Naive thymus-derived CD4-positive, alpha-beta T cell (primary cell): ENCODE results near the gene CCDC77. TPM values are rescaled to one million over a fixed set of nuclear protein-coding genes. Genes with fewer than 3 reads are reported as not detected.

ENCODE experiments used
- ATAC-seq: fragments of 150-1000 bp; cut with Tn5 transposase; 2 replicates; pipeline ENCODE4 v1.10.0; 2021; ENCODE audit warnings: mild to moderate bottlenecking, moderate library complexity
- CTCF ChIA-PET: fragments of 350-600 bp; sonication (Branson Sonifier 250); formaldehyde crosslinking; loops from one replicate; lab custom pipeline; 2021; ENCODE audit warnings: antibody characterized with exemption; lab: Charles Lee
- POLR2A ChIA-PET: fragments of 350-600 bp; sonication (Branson Sonifier 250); formaldehyde crosslinking; loops from one replicate; lab custom pipeline; 2021; ENCODE audit warnings: antibody characterized with exemption, inconsistent platforms; lab: Charles Lee
- DNase-seq, 9 donors: peaks; one replicate each; pipeline versions ENCODE4 v3.0.0 to v3.0.0-alpha.2; 2020 to 2022; ENCODE audit warnings: mixed read lengths in 1 of 9
- H3K27ac ChIP-seq: one replicate; pipeline ENCODE4 v1.7.0; 2013; ENCODE audit warnings: mild to moderate bottlenecking, low read depth, low read length, moderate library complexity
- H3K27me3 ChIP-seq, 2 donors: one replicate each; pipeline ENCODE4 v1.7.0; 2013; ENCODE audit warnings: low read length in 2 of 2, mild to moderate bottlenecking in 2 of 2, moderate library complexity in 2 of 2; ENCODE audit not compliant: control insufficient read depth in 2 of 2, insufficient read depth in 2 of 2
- H3K36me3 ChIP-seq, 3 experiments: 1 replicate in 2 of 3; 2 replicates in 1 of 3; pipeline ENCODE4 v1.7.0; 2013; ENCODE audit warnings: low read length in 3 of 3, mild to moderate bottlenecking in 3 of 3, moderate library complexity in 1 of 3; ENCODE audit not compliant: insufficient read depth in 3 of 3, control insufficient read depth in 2 of 3
- H3K4me1 ChIP-seq, 2 donors: one replicate each; pipeline ENCODE4 v1.7.0; 2013; ENCODE audit warnings: low read length in 2 of 2, mild to moderate bottlenecking in 2 of 2, moderate library complexity in 1 of 2; ENCODE audit not compliant: control insufficient read depth in 2 of 2, insufficient read depth in 2 of 2
- H3K4me3 ChIP-seq: 2 replicates; pipeline ENCODE4 v1.7.0; 2013; ENCODE audit warnings: mild to moderate bottlenecking, low read length
- H3K9me3 ChIP-seq, 3 experiments: 1 replicate in 2 of 3; 2 replicates in 1 of 3; pipeline ENCODE4 v1.7.0; 2013; ENCODE audit warnings: low read length in 3 of 3; ENCODE audit not compliant: control insufficient read depth in 2 of 3
- H3K27ac Mint-ChIP-seq, 9 donors: one replicate each; pipeline ENCODE4 v1.8.0; 2020 to 2022; ENCODE audit warnings: mixed read lengths in 9 of 9, mild to moderate bottlenecking in 8 of 9, moderate library complexity in 5 of 9, inconsistent platforms in 2 of 9
- H3K27me3 Mint-ChIP-seq, 5 donors: one replicate each; pipeline ENCODE4 v1.8.0; 2021 to 2022; ENCODE audit warnings: mixed read lengths in 5 of 5, mild to moderate bottlenecking in 1 of 5
- H3K36me3 Mint-ChIP-seq, 5 donors: one replicate each; pipeline ENCODE4 v1.8.0; 2020 to 2022; ENCODE audit warnings: mixed read lengths in 5 of 5, mild to moderate bottlenecking in 3 of 5, inconsistent platforms in 1 of 5
- H3K4me1 Mint-ChIP-seq, 7 donors: one replicate each; pipeline ENCODE4 v1.8.0; 2020 to 2022; ENCODE audit warnings: mixed read lengths in 7 of 7, mild to moderate bottlenecking in 3 of 7, inconsistent platforms in 1 of 7
- H3K4me3 Mint-ChIP-seq, 10 donors: one replicate each; pipeline ENCODE4 v1.8.0; 2020 to 2022; ENCODE audit warnings: mild to moderate bottlenecking in 10 of 10, mixed read lengths in 10 of 10, moderate library complexity in 6 of 10, inconsistent platforms in 2 of 10
- H3K9me3 Mint-ChIP-seq, 11 donors: one replicate each; pipeline ENCODE4 v1.8.0; 2020 to 2022; ENCODE audit warnings: mixed read lengths in 11 of 11, mild to moderate bottlenecking in 4 of 11, inconsistent platforms in 1 of 11, moderate library complexity in 1 of 11
- intact Hi-C, 2 donors: fragments of 100-400 bp; cut with micrococcal nuclease; formaldehyde crosslinking; loops; one replicate each; pipeline ENCODE4 v1.15.1; 2023
- polyA plus RNA-seq, 2 donors: library from polyadenylated mRNA; unstranded; fragments of 300-500 nt; fragmentation: Illumina TruSeq; gene quantifications; one replicate each; pipeline ENCODE4 v1.2.3, GENCODE V29; 2021
- total RNA-seq, 6 experiments: library from RNA in 5 of 6; stranded (reverse) in 5 of 6; gene quantifications; 1 replicate in 5 of 6; 2 replicates in 1 of 6; pipeline ENCODE4 v1.2.3 and lab custom pipeline; 2021 to 2026

The CCDC77 gene
- total and polyA plus RNA-seq, 7 experiments from 2014 or later, result 4.6 to 15.6 (median 10.5) TPM

DNA sequence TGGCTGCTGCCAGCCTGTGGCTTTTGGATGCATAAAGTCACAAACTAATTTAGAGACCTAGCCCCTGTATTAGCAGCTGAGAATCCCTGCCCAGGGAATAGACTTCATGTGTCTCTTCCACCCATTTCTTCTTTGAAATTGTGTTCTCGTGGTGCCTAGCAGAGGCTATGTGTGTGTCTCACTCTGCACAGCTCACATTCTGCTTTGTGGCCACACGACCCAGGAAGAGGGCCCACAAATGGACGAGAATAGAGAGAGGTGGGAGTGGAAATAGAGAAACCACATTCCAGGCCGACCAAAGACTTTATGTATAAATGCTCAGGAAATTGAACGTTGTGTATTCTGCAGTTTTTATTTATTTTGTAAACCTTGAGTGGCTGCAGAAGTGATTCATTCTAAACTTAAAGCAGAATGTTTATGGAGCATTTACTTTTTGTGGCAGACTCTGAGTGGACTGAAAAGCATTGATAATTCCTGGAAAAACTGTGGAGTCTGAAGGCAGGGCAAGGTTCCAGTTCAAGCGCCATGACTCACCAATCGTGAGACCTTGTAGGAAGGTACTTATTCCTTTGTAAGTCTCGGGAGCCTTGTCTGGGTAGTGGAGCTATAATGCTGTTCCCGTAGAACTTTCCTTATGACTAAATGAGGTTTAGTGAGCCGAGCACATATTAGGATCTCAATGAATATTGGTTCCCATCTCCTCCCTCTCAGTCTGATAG lies 67.4 kb downstream of the CCDC77 start:
- ChIA-PET CTCF (no interaction called here), POLR2A (no interaction called here)
- H3K36me3 ChIP-seq, result no peaks in the 10 kb centered on the region
- Mint-ChIP-seq H3K4me1 (peaks cover 0 to 2% (median 0%) of the 10 kb centered on the region in 7 donors), H3K27me3 (peaks cover 0 to 24% (median 9%) of the 10 kb centered on the region in 5 donors), H3K9me3 (no peaks in the 10 kb centered on the region), H3K27ac (peak overlapping the region in 1 of 9 donors; percentile 17), H3K36me3 (peaks cover 0 to 6% (median 0%) of the 10 kb centered on the region in 5 donors), H3K4me3 (no peak overlapping the region)
- H3K27ac ChIP-seq, result no peak overlapping the region
- no peaks in the 10 kb centered on the region for H3K9me3 ChIP-seq
- ATAC-seq (no peak), DNase-seq (no peak)
- peaks cover 0 to 2% of the 10 kb centered on the region in 2 donors for H3K4me1 ChIP-seq
- intact Hi-C loops, result no loop called here
- H3K4me3 ChIP-seq, result no peak overlapping the region
- no peaks in the 10 kb centered on the region for H3K27me3 ChIP-seq

DNA sequence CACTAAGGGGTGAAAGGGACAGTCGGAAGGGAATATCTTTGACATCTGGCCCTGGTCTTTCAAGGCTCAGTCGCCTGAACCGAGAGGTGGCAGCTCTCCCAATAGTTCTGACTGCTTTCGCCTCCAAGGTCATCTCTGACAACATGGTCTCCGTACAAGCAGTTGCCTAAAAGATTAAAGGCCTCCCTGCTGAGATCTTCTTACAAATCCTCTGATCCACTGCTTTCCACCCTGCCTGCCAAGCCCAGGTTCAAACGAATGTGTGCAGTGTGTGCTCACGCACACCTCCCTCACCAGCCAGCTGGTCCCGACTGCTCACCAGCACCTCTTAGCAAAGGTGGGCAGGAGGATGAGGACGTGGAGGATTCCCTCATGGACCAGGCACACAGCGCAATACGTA lies 68.7 kb downstream of the CCDC77 start:
- Histone ChIP-seq H3K4me1 (no peaks in the 10 kb centered on the region), H3K4me3 (no peak overlapping the region), H3K27me3 (no peaks in the 10 kb centered on the region), H3K36me3 (no peaks in the 10 kb centered on the region), H3K9me3 (no peaks in the 10 kb centered on the region), H3K27ac (no peak overlapping the region)
- H3K4me3 Mint-ChIP-seq, result no peak overlapping the region
- H3K4me1 Mint-ChIP-seq, result peaks cover 0 to 2% (median 0%) of the 10 kb centered on the region in 7 donors
- DNase-seq (no peak), ATAC-seq (no peak)
- H3K36me3 Mint-ChIP-seq, result peaks cover 0 to 6% (median 0%) of the 10 kb centered on the region in 5 donors
- peak overlapping the region in 1 of 9 donors; percentile 62 for H3K27ac Mint-ChIP-seq
- intact Hi-C loops, result no loop called here
- no peaks in the 10 kb centered on the region for H3K9me3 Mint-ChIP-seq
- ChIA-PET POLR2A (no interaction called here), CTCF (no interaction called here)
- peaks cover under 1 to 21% (median 14%) of the 10 kb centered on the region in 5 donors for H3K27me3 Mint-ChIP-seq

DNA sequence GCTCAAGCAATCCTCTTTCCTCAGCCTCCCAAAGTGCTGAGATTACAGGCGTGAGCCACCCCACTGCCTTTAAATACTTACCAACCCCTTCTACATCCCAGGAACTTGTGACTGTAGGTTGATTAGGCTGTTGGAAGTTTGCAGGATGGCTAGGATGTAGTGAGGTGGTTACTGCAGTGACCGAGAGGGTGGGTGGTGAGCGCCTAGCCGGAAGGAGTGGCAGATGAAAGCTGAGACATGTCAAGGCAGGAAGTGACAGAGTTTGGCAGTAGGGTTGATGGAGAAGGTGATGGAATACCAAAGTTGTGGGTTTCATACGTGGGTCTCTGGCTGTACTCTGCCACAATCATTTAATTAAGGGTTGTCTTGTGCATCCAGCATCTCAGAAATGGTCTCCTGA lies 71.8 kb downstream of the CCDC77 start:
- no peaks in the 10 kb centered on the region for H3K27me3 ChIP-seq
- Mint-ChIP-seq H3K4me1 (peaks cover 0 to 6% (median 0%) of the 10 kb centered on the region in 7 donors), H3K36me3 (peaks cover 0 to 6% (median 0%) of the 10 kb centered on the region in 5 donors), H3K9me3 (no peaks in the 10 kb centered on the region), H3K4me3 (no peak overlapping the region), H3K27me3 (peaks cover 9 to 37% (median 21%) of the 10 kb centered on the region in 5 donors), H3K27ac (peak overlapping the region in 1 of 9 donors; percentile 74)
- H3K4me1 ChIP-seq, result no peaks in the 10 kb centered on the region
- intact Hi-C loops, result no loop called here
- no peaks in the 10 kb centered on the region for H3K9me3 ChIP-seq
- no peak overlapping the region for H3K27ac ChIP-seq
- no peaks in the 10 kb centered on the region for H3K36me3 ChIP-seq
- ATAC-seq (no peak), DNase-seq (no peak)
- ChIA-PET POLR2A (no interaction called here), CTCF (no interaction called here)
- no peak overlapping the region for H3K4me3 ChIP-seq

DNA sequence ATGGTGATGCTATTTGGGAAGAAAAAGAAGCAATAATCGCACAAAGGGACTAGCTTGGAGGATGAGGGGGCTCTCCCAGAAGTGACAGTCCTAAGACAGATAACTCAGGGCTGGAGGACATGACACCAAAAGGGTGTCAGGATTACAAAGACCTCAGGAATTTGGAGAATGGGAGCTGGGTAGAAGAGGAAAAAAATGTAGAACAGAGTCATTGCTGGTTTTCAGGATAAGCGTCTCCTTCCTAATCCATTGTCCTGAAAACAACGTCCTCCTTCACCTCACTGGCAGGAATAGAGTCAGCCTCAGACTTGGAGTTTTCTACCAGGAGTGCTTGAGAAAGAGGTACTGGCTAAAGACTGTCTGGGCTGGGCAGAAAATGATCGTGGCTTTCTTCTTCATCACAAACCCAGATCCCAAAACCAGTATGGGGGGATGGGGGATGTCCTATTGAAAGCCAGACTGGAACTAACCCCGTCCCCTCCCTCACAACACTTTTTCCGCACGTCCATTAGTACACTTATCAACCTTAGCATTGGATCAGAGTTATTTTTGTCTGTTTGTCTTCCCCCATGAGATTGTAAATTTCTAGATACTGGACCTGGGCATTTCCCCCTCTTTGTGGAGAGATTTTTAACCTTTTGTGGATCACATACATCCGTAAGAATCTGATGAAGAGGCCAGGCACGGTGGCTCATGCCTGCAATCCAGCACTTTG lies 72.6 kb downstream of the CCDC77 start:
- ChIA-PET POLR2A (interaction anchor here (0.7 kb wide), 1 partner anchor 133 kb away, joined by 3 read pairs; no protein-coding TSS in a partner anchor), CTCF (no interaction called here)
- Histone ChIP-seq H3K27ac (no peak overlapping the region), H3K9me3 (no peaks in the 10 kb centered on the region), H3K4me3 (no peak overlapping the region), H3K27me3 (no peaks in the 10 kb centered on the region), H3K36me3 (no peaks in the 10 kb centered on the region), H3K4me1 (no peaks in the 10 kb centered on the region)
- Mint-ChIP-seq H3K27me3 (peaks cover 9 to 37% (median 26%) of the 10 kb centered on the region in 5 donors), H3K36me3 (peaks cover 0 to 6% (median 0%) of the 10 kb centered on the region in 5 donors), H3K27ac (no peak overlapping the region), H3K4me3 (no peak overlapping the region), H3K9me3 (no peaks in the 10 kb centered on the region), H3K4me1 (peaks cover 0 to 6% (median 0%) of the 10 kb centered on the region in 7 donors)
- ATAC-seq (no peak), DNase-seq (no peak)
- intact Hi-C loops, result no loop called here

DNA sequence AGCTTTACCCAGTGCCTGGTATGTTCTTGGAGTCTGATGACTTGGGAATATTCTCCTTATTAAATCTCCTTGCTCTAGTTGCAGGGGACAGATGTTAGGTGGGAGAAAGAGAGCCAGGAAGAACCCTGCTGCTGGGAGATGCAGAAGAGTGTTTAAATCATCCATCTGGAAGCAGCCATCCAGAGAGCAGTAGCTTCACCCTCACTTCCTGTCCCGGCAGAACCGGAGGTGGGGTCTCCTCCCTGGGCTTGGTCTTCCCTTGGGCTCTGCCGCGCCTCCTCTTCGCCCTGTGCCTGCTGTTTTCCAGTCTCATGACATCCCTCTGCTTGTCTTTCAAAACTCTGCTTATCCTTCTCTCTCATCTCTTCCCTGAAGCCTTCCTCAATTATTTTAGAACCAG lies 73.8 kb downstream of the CCDC77 start:
- no peak overlapping the region for H3K4me3 Mint-ChIP-seq
- Histone ChIP-seq H3K36me3 (no peaks in the 10 kb centered on the region), H3K4me1 (no peaks in the 10 kb centered on the region), H3K4me3 (no peak overlapping the region), H3K9me3 (no peaks in the 10 kb centered on the region), H3K27me3 (no peaks in the 10 kb centered on the region), H3K27ac (no peak overlapping the region)
- intact Hi-C loops, result no loop called here
- peaks cover 0 to 6% (median 0%) of the 10 kb centered on the region in 5 donors for H3K36me3 Mint-ChIP-seq
- no peaks in the 10 kb centered on the region for H3K9me3 Mint-ChIP-seq
- ChIA-PET POLR2A (no interaction called here), CTCF (no interaction called here)
- ATAC-seq (no peak), DNase-seq (no peak)
- H3K27me3 Mint-ChIP-seq, result peaks cover 9 to 34% (median 26%) of the 10 kb centered on the region in 5 donors
- H3K4me1 Mint-ChIP-seq, result peaks cover 0 to 6% (median 0%) of the 10 kb centered on the region in 7 donors
- H3K27ac Mint-ChIP-seq, result peak overlapping the region in 1 of 9 donors; percentile 32

DNA sequence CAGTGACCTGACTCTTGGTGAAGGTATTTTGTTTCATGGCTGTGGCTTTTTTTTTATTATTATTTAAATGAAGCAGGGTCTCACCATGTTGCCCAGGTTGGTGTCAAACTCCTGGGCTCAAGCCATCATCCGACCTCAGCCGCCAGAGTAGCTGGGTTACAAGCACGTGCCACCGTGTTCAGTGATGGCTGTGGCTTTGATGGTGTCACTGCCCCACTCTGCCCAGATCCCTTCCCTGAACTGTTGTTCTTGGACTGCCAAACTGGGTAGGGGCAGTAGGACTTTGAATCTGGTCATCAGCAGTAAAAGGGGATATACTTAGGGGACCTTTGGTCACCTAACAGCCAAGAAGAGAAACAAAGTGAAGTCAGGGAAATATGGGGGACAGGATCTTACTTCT lies 77.7 kb downstream of the CCDC77 start:
- Histone ChIP-seq H3K4me1 (no peaks in the 10 kb centered on the region), H3K36me3 (no peaks in the 10 kb centered on the region), H3K27me3 (no peaks in the 10 kb centered on the region), H3K9me3 (no peaks in the 10 kb centered on the region), H3K27ac (no peak overlapping the region), H3K4me3 (no peak overlapping the region)
- Mint-ChIP-seq H3K27me3 (peaks cover 0 to 42% (median 25%) of the 10 kb centered on the region in 5 donors), H3K4me3 (no peak overlapping the region), H3K9me3 (no peaks in the 10 kb centered on the region), H3K36me3 (peaks cover 0 to 4% (median 0%) of the 10 kb centered on the region in 5 donors), H3K4me1 (peaks cover 0 to 5% (median 0%) of the 10 kb centered on the region in 7 donors), H3K27ac (no peak overlapping the region)
- ATAC-seq (no peak), DNase-seq (no peak)
- intact Hi-C loops, result no loop called here
- ChIA-PET CTCF (no interaction called here), POLR2A (no interaction called here)
